Hepatocyte (in vitro differentiated cells): Measurements from ENCODE around the gene CHI3L2. TPM values are rescaled to one million over a fixed set of nuclear protein-coding genes. Genes with fewer than 3 reads are reported as not detected.

Source experiments
- DNase-seq: peaks from one replicate; pipeline ENCODE4 v3.0.0-alpha.2; 2016; ENCODE audit warnings: low spot score
- H2AFZ ChIP-seq: fragments of 200-600 bp; sonication (generic); 2 replicates; pipeline ENCODE4 v1.6.0; 2016; ENCODE audit warnings: antibody characterized with exemption, mild to moderate bottlenecking
- H3K27ac ChIP-seq: fragments of 200-600 bp; sonication (generic); 2 replicates; pipeline ENCODE4 v1.5.1; 2016; ENCODE audit warnings: mild to moderate bottlenecking
- H3K27me3 ChIP-seq: fragments of 200-600 bp; sonication (generic); 2 replicates; pipeline ENCODE4 v1.6.1; 2016
- H3K36me3 ChIP-seq: fragments of 200-600 bp; sonication (generic); replicated peaks from 2 replicates; pipeline ENCODE4 v1.5.1; 2016; ENCODE audit warnings: low read depth; ENCODE audit not compliant: insufficient read depth
- H3K4me1 ChIP-seq: fragments of 200-600 bp; sonication (generic); 2 replicates; pipeline ENCODE4 v1.5.1; 2016; ENCODE audit warnings: mild to moderate bottlenecking, moderate library complexity; ENCODE audit not compliant: insufficient read depth
- H3K4me2 ChIP-seq: fragments of 200-600 bp; sonication (generic); 2 replicates; pipeline ENCODE4 v1.6.0; 2016
- H3K4me3 ChIP-seq: fragments of 200-600 bp; sonication (generic); 2 replicates; pipeline ENCODE4 v1.5.1; 2016; ENCODE audit warnings: mild to moderate bottlenecking
- H3K79me2 ChIP-seq: fragments of 200-600 bp; sonication (generic); 2 replicates; pipeline ENCODE4 v1.6.0; 2017; ENCODE audit warnings: mild to moderate bottlenecking
- H3K9me2 ChIP-seq: fragments of 200-600 bp; sonication (generic); replicated peaks from 2 replicates; pipeline ENCODE4 v1.6.0; 2017; ENCODE audit warnings: mild to moderate bottlenecking; ENCODE audit not compliant: insufficient read depth
- H3K9me3 ChIP-seq: fragments of 200-600 bp; sonication (generic); 2 replicates; pipeline ENCODE4 v1.5.1; 2016; ENCODE audit warnings: low read depth, mild to moderate bottlenecking
- H4K20me1 ChIP-seq: fragments of 200-600 bp; sonication (generic); 2 replicates; pipeline ENCODE4 v1.6.0; 2016; ENCODE audit warnings: mild to moderate bottlenecking; ENCODE audit not compliant: insufficient read depth, poor library complexity, severe bottlenecking
- EZH2 ChIP-seq: fragments of 200-600 bp; sonication (generic); IDR thresholded peaks from 2 replicates; pipeline ENCODE4 v1.6.1; 2016; ENCODE audit warnings: antibody characterized with exemption, mild to moderate bottlenecking, borderline replicate concordance
- EZH2phosphoT487 ChIP-seq: fragments of 200-600 bp; sonication (generic); IDR thresholded peaks from one replicate; pipeline ENCODE4 v1.6.1; 2018; ENCODE audit warnings: antibody characterized with exemption, mild to moderate bottlenecking, low read depth, moderate library complexity; ENCODE audit not compliant: unreplicated experiment, severe bottlenecking
- WGBS: methylation state at CpG from one replicate; pipeline ENCODE4 v1.1.6; 2016; ENCODE audit warnings: low lambda C conversion rate; ENCODE audit errors: missing lambda C conversion rate; 5-methylcytosine and 5-hydroxymethylcytosine counted together
- polyA plus RNA-seq: library from polyadenylated mRNA; unstranded; fragments of >200 nt; fragmentation: Nextera tagmentation; extraction: Ambion mirVana; gene quantifications from 2 replicates; pipeline ENCODE4 v1.2.1, GENCODE V29; 2016
- total RNA-seq: library from RNA; depleted of rRNA; stranded (reverse); fragments of >200 nt; gene quantifications from 2 replicates; pipeline ENCODE4 v1.2.3, GENCODE V29; 2014
- TF ChIP-seq, protein P1 (sequence below): fragments of 200-600 bp; sonication (generic); IDR thresholded peaks from 2 replicates; pipeline ENCODE4 v1.5.1; 2016; ENCODE audit warnings: antibody characterized with exemption, mild to moderate bottlenecking; ENCODE audit not compliant: poor library complexity

Gene CHI3L2
- total and polyA plus RNA-seq, 2 experiments from 2014 or later, result 0.24 to 5.7 TPM

DNA sequence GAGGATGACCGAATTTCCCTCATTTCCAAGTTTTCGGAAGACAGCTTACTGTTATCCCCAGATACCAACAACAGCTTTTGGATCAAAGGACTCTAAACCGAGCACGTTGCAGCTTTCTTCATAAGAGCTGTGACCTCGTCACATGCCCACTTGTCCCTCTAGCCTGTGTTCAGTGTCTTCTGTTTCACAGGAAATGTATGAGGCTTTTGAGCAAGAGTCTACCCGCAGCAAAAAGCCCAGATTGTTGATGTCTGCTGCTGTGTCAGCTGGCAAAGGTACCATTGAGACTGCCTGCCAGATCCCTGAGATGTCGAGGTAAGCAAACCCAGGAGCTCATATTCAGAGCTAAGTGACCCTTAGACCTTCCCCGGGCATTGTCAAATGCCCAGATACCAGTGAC lies 24.1 kb downstream of the CHI3L2 start:
- WGBS, result 87% methylated on average over 8 of the region's 8 CpGs
- Histone ChIP-seq H3K9me3 (no peaks in the 10 kb centered on the region), H3K4me2 (no peak overlapping the region), H3K9me2 (no peaks in the 10 kb centered on the region), H2AFZ (no peak overlapping the region), H3K79me2 (no peaks in the 10 kb centered on the region), H3K4me1 (no peaks in the 10 kb centered on the region), H3K27me3 (no peaks in the 10 kb centered on the region), H4K20me1 (no peaks in the 10 kb centered on the region), H3K27ac (no peak overlapping the region), H3K36me3 (no peaks in the 10 kb centered on the region), H3K4me3 (no peak overlapping the region)
- no peak for TF ChIP-seq EZH2phosphoT487
- TF ChIP-seq EZH2, result no peak
- TF ChIP-seq, protein P1, sequence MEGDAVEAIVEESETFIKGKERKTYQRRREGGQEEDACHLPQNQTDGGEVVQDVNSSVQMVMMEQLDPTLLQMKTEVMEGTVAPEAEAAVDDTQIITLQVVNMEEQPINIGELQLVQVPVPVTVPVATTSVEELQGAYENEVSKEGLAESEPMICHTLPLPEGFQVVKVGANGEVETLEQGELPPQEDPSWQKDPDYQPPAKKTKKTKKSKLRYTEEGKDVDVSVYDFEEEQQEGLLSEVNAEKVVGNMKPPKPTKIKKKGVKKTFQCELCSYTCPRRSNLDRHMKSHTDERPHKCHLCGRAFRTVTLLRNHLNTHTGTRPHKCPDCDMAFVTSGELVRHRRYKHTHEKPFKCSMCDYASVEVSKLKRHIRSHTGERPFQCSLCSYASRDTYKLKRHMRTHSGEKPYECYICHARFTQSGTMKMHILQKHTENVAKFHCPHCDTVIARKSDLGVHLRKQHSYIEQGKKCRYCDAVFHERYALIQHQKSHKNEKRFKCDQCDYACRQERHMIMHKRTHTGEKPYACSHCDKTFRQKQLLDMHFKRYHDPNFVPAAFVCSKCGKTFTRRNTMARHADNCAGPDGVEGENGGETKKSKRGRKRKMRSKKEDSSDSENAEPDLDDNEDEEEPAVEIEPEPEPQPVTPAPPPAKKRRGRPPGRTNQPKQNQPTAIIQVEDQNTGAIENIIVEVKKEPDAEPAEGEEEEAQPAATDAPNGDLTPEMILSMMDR, result no peak
- no peak for DNase-seq

DNA sequence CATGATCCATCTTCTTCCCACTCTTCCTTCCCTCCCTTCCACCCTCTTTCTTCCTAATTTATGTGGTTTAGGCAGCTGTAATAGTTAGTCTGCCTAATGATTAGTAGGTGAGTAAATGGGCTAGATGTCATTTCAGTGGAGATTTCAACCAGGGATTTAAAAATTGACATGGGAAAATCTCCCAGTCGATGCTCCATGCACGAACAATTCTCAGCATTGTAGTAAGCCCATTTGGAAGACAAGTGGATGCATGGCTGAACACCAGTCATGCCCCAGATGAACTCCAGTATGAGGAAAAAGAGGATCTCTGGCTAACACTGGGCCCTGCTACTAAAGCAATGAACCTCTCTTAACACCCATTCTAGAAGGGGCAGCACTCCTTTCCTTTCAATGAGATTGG lies 25.3 kb downstream of the CHI3L2 start:
- 96% methylated on average over 2 of the region's 2 CpGs for WGBS

DNA sequence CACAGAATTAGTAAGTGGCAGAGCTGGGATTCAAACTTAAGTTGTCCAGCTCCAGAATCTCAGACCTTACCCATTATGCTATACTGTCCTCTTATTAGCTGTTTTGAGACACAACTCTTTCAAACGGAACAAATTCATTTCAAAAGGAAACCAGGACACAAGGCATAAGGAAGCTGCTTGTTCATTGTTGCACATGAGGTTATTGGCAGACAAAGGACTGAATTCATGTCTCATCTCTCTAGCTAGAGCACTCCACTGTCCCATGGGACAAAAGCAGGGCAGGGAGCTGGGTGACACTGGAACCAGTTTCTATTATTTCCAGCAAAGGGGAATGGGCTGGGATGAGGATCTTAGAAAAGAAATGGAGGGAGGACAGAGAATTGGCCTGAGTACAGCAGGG lies 26.4 kb downstream of the CHI3L2 start:
- no peak overlapping the region for H3K27ac ChIP-seq
- WGBS, result 86% methylated on average over 1 of the region's 1 CpG
- TF ChIP-seq, protein P1, result no peak
- TF ChIP-seq EZH2phosphoT487, result no peak
- TF ChIP-seq EZH2, result no peak

More for the DNA sequence above, 25.3 kb downstream of the CHI3L2 start:
- Histone ChIP-seq H3K79me2 (no peaks in the 10 kb centered on the region), H3K4me2 (no peak overlapping the region), H3K27ac (no peak overlapping the region), H4K20me1 (no peaks in the 10 kb centered on the region), H3K36me3 (no peaks in the 10 kb centered on the region), H3K9me3 (no peaks in the 10 kb centered on the region), H3K27me3 (no peaks in the 10 kb centered on the region), H3K4me3 (no peak overlapping the region), H3K9me2 (no peaks in the 10 kb centered on the region), H3K4me1 (no peaks in the 10 kb centered on the region), H2AFZ (no peak overlapping the region)
- TF ChIP-seq EZH2 (no peak), EZH2phosphoT487 (no peak)
- TF ChIP-seq, protein P1, result no peak
- no peak for DNase-seq

More for the DNA sequence above, 26.4 kb downstream of the CHI3L2 start:
- Histone ChIP-seq H4K20me1 (no peaks in the 10 kb centered on the region), H3K9me2 (no peaks in the 10 kb centered on the region), H3K4me3 (no peak overlapping the region), H2AFZ (no peak overlapping the region), H3K79me2 (no peaks in the 10 kb centered on the region), H3K4me2 (no peak overlapping the region), H3K36me3 (no peaks in the 10 kb centered on the region), H3K4me1 (no peaks in the 10 kb centered on the region), H3K27me3 (no peaks in the 10 kb centered on the region), H3K9me3 (no peaks in the 10 kb centered on the region)
- DNase-seq, result no peak
